Peyer's patch (tissue), 4 donors: Measurements from ENCODE around the gene MBNL2. TPM values are rescaled to one million over a fixed set of nuclear protein-coding genes. Genes with fewer than 3 reads are reported as not detected.

Experiments
- DNase-seq, 3 donors: peaks; one replicate each; pipeline ENCODE4 v3.0.0-alpha.2; 2017 to 2019
- H3K27ac ChIP-seq, 4 donors: fragments of 200-600 bp; sonication (generic); one replicate each; pipeline ENCODE4 v1.5.1; 2016 to 2019
- H3K27me3 ChIP-seq, 2 donors: fragments of 200-600 bp; sonication (generic); one replicate each; pipeline ENCODE4 v1.5.1; 2019
- H3K36me3 ChIP-seq, 3 donors: fragments of 200-600 bp; sonication (generic); one replicate each; pipeline ENCODE4 v1.5.1; 2016 to 2019
- H3K4me1 ChIP-seq, 4 donors: fragments of 200-600 bp; sonication (generic); one replicate each; pipeline ENCODE4 v1.5.1; 2016 to 2019
- H3K4me3 ChIP-seq, 4 donors: fragments of 200-600 bp; sonication (generic); 1 replicate in 3 of 4; 2 replicates in 1 of 4; pipeline ENCODE4 v1.5.1; 2016 to 2019; ENCODE audit warnings: mild to moderate bottlenecking in 1 of 4
- H3K9me3 ChIP-seq, 4 donors: fragments of 200-600 bp; sonication (generic); one replicate each; pipeline ENCODE4 v1.5.1; 2016 to 2019; ENCODE audit warnings: mild to moderate bottlenecking in 1 of 4
- POLR2A ChIP-seq, 2 donors: fragments of 450-650 bp; IDR thresholded peaks; one replicate each; pipeline ENCODE4 v1.5.1; 2017; ENCODE audit warnings: antibody characterized with exemption in 2 of 2, mild to moderate bottlenecking in 2 of 2, moderate library complexity in 2 of 2
- total RNA-seq, 4 donors: library from RNA; depleted of rRNA; stranded (reverse); fragments of >200 nt; gene quantifications; one replicate each; pipeline ENCODE4 v1.1.0, GENCODE V29; 2016
- TF ChIP-seq, protein P1 (sequence below), 6 experiments: fragments of 450-650 bp in 4 of 6; fragments of 200-600 bp in 2 of 6; sonication (generic) in 1 of 6; IDR thresholded peaks; one replicate each; pipeline ENCODE4 v1.5.1; 2017 to 2019; ENCODE audit warnings: antibody characterized with exemption in 6 of 6, mild to moderate bottlenecking in 3 of 6, moderate library complexity in 1 of 6

Gene MBNL2
- total RNA-seq, 4 donors from 2014 or later: 27.0 to 44.6 (median 36.3) TPM

DNA sequence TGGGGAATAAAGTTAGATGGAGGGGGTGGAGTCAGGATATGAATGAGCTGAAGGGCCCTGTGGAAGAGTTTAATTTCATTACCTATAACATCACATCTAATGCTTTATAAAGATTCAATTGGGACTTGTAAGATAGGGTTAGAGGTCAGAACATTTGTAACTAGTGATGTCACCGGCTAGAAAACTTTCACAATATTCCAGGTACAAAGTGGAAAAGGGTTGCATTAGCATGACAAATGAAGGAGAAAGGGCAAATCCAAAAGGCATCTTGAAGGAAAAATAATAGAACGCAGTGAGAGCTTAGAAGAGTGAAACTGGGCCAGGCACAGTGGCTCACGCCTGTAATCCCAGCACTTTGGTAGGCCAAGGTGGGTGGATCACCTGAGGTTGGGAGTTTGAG, 7.6 kb downstream of the MBNL2 start:
- no peak overlapping the region for H3K4me3 ChIP-seq
- no peaks in the 10 kb centered on the region for H3K9me3 ChIP-seq
- no peak overlapping the region for H3K27ac ChIP-seq
- TF ChIP-seq, protein P1, sequence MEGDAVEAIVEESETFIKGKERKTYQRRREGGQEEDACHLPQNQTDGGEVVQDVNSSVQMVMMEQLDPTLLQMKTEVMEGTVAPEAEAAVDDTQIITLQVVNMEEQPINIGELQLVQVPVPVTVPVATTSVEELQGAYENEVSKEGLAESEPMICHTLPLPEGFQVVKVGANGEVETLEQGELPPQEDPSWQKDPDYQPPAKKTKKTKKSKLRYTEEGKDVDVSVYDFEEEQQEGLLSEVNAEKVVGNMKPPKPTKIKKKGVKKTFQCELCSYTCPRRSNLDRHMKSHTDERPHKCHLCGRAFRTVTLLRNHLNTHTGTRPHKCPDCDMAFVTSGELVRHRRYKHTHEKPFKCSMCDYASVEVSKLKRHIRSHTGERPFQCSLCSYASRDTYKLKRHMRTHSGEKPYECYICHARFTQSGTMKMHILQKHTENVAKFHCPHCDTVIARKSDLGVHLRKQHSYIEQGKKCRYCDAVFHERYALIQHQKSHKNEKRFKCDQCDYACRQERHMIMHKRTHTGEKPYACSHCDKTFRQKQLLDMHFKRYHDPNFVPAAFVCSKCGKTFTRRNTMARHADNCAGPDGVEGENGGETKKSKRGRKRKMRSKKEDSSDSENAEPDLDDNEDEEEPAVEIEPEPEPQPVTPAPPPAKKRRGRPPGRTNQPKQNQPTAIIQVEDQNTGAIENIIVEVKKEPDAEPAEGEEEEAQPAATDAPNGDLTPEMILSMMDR (IDR thresholded peaks at IDR 0.05): no peak
- TF ChIP-seq POLR2A (IDR thresholded peaks at IDR 0.05): no peak
- H3K4me1 ChIP-seq: peaks cover 4 to 40% (median 5%) of the 10 kb centered on the region in 4 donors
- no peaks in the 10 kb centered on the region for H3K27me3 ChIP-seq
- DNase-seq: no peak
- no peaks in the 10 kb centered on the region for H3K36me3 ChIP-seq

DNA sequence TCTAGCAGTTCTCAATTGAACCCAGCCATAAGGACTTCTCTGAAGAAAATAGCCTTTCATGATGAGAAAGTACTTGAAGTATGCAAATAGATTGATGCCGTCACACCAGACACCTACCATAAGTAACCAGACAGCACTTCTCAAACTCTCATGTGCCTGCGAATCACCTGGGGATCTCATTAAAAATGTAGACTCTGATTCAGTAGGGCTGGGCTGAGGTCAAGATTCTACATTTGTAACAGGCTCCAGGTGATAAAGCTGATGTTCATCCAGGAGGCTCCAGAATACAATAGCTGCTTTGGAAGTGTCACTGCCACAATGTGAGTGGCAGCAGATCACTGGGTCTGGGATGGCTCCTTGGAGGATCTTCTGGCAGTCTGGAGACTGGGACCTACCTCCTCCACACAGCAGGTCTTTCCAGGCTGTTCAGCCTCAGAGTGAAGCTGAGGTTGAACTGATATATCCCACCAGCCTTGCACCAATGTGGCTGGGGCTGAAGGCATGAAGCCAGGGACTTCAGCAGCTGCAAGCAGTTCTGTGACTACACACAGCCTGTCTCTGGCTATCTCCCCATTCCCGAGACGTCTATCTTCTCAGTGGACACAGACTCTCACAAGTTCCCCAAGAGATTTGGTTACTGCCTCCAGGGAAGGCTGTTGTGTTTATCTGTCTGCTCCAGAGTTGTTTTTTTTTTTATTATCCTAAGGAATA, 9.1 kb downstream of the MBNL2 start:
- peaks cover 4 to 33% (median 5%) of the 10 kb centered on the region in 4 donors for H3K4me1 ChIP-seq
- no peak overlapping the region for H3K4me3 ChIP-seq
- no peaks in the 10 kb centered on the region for H3K27me3 ChIP-seq
- H3K27ac ChIP-seq: no peak overlapping the region
- H3K36me3 ChIP-seq: no peaks in the 10 kb centered on the region
- TF ChIP-seq, protein P1 (IDR thresholded peaks at IDR 0.05): no peak
- TF ChIP-seq POLR2A (IDR thresholded peaks at IDR 0.05): no peak
- DNase-seq: no peak
- H3K9me3 ChIP-seq: no peaks in the 10 kb centered on the region

DNA sequence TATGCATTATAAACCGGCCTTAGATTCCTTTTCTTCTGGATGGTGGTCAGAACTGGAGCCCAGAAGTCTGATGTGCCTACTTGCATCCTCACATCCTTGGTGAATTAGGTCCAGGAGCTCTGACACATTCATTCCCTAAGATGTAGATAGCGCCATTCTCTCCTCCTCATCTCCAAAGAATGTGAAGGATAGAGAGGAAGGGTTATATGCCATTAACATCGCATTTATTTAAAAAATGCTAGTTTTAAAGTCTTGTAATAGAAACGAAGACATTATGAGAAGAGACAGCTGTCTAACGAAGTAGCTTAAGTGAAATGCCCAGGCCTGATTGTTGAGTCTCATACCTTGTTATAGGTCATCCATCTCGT, 9.7 kb downstream of the MBNL2 start:
- no peaks in the 10 kb centered on the region for H3K36me3 ChIP-seq
- no peak overlapping the region for H3K4me3 ChIP-seq
- H3K27ac ChIP-seq: no peak overlapping the region
- no peaks in the 10 kb centered on the region for H3K27me3 ChIP-seq
- no peaks in the 10 kb centered on the region for H3K9me3 ChIP-seq
- no peak for TF ChIP-seq POLR2A (IDR thresholded peaks at IDR 0.05)
- TF ChIP-seq, protein P1 (IDR thresholded peaks at IDR 0.05): no peak
- no peak for DNase-seq
- H3K4me1 ChIP-seq: peaks cover 3 to 33% (median 4%) of the 10 kb centered on the region in 4 donors

DNA sequence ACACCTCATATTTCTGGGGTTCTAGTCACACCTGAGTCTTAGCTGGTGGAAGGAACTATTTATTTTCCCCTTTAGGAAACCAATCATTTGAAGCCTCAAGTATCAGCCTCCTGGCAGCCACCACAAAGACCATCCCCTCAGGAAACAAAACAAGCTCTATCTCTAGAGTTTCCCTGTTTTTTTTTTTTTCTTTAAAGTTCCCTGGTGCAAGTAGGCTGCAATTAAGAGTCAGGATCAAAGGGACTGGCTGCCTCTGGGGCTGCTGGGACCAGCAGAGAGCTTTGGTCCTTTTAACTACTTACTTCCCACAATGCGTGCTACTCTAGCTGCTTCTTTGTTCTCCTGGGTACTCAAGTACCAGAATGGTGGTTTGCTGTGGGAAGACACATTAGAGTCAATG, 11.4 kb downstream of the MBNL2 start:
- Histone ChIP-seq H3K9me3 (no peaks in the 10 kb centered on the region), H3K4me1 (peaks cover 0 to 26% (median 2%) of the 10 kb centered on the region in 4 donors), H3K36me3 (no peaks in the 10 kb centered on the region), H3K27ac (peak overlapping the region in 3 of 4 donors; percentile 2 to 77 (median 64)), H3K4me3 (no peak overlapping the region), H3K27me3 (no peaks in the 10 kb centered on the region)
- DNase-seq: no peak
- TF ChIP-seq POLR2A (IDR thresholded peaks at IDR 0.05): no peak
- TF ChIP-seq, protein P1 (IDR thresholded peaks at IDR 0.05): no peak

DNA sequence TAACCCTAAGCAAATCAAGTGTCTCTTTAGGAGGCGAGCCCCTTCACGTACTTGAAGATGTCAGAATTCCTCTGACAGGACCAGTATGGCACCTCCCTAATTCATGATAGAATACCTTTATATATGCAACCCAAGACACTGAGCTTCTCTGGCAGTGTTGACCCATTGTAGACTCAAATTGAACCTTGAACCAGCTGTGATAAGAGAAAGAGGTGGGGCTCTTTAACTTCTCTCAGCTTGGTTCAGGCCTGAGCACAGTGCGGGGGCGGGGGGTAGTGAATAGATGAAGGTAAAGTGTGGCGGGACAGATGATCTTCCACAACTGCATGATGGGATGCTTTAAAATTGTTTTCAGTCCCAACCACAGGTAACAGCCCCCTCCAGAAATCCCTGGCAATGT, 12.1 kb downstream of the MBNL2 start:
- Histone ChIP-seq H3K4me1 (peaks cover 0 to 28% (median 2%) of the 10 kb centered on the region in 4 donors), H3K36me3 (no peaks in the 10 kb centered on the region), H3K27me3 (no peaks in the 10 kb centered on the region), H3K4me3 (peak overlapping the region in 1 of 4 donors; percentile 26), H3K9me3 (no peaks in the 10 kb centered on the region), H3K27ac (peak overlapping the region in 3 of 4 donors; percentile 2 to 77 (median 64))
- DNase-seq: peak in 2 of 3 donors; percentile 65 to 68
- TF ChIP-seq POLR2A (IDR thresholded peaks at IDR 0.05): no peak
- TF ChIP-seq, protein P1 (IDR thresholded peaks at IDR 0.05): no peak
